Measurements from ENCODE around the gene C13orf42. TPM values are rescaled to one million over a fixed set of nuclear protein-coding genes. Genes with fewer than 3 reads are reported as not detected.
A peak's percentile ranks its signal among the peaks of the same experiment; 100 is the strongest.

The C13orf42 gene
- total and polyA plus RNA-seq, 2 experiments from 2014 or later = 9.4 to 96.5 TPM

DNA sequence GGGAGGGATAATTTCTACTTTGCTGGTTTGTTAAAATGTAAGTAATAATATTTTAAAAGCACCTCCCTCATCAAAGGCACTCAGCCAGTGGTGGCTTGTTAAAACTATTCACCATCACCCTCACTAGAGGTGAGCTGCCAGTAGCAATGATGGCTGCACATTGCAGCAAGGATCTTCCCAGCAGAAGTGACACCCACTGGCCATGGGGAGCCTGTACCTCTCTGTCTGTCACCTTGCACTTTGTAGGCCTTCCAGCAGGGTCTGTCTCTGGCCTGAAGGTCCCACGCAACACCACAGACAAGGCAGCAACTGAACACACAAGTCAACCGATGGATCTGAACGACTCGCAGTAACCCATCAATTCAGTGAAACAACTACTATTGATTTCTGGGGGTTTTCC, 47.3 kb upstream of the C13orf42 start (continued):
- TF ChIP-seq ZNF462 (CRISPR knock-in tag; IDR thresholded peaks at IDR 0.05) = 0 out of 2 replicates have a peak, but pooled peaks have one; percentile 17
- TF ChIP-seq POLR2AphosphoS5 (IDR thresholded peaks at IDR 0.05; ENCODE audit: low read depth) = no peak

GRCh38 chr13:51156648-51157047, 45.6 kb upstream of the C13orf42 start:
- H3K79me2 ChIP-seq (replicated peaks; ENCODE audit: insufficient read depth) = peaks cover 42% of the 10 kb centered on the region
- H4K20me1 ChIP-seq (replicated peaks; ENCODE audit: insufficient read depth) = no peaks in the 10 kb centered on the region
- ATAC-seq = no peak
- Mint-ChIP-seq H3K27ac (no peak overlapping the region), H3K4me1 (peaks cover 62% of the 10 kb centered on the region), H3K27me3 (ENCODE audit: insufficient read depth, low read depth, poor library complexity) (peaks cover 4% of the 10 kb centered on the region), H3K9me3 (0 out of 3 replicates have a peak, but pooled peaks cover under 1% of the 10 kb centered on the region), H3K36me3 (ENCODE audit: low read depth) (peaks cover 23% of the 10 kb centered on the region), H3K4me3 (no peak overlapping the region)
- no peaks in the 10 kb centered on the region for H3K27me3 ChIP-seq (ENCODE audit: insufficient read depth)
- no peak for TF ChIP-seq POLR2AphosphoS5 (IDR thresholded peaks at IDR 0.05; ENCODE audit: low read depth)
- TF ChIP-seq NANOG (IDR thresholded peaks at IDR 0.05; ENCODE audit: borderline replicate concordance) = no peak
- no peak for TF ChIP-seq STAT1 (IDR thresholded peaks at IDR 0.05; ENCODE audit: unreplicated experiment)
- no peak for TF ChIP-seq EZH2 (IDR thresholded peaks at IDR 0.05; ENCODE audit: low read depth, unreplicated experiment)
- no peak for TF ChIP-seq ZNF331 (CRISPR knock-in tag; IDR thresholded peaks at IDR 0.05; ENCODE audit: low read depth)
- TF ChIP-seq ZNF114 (CRISPR knock-in tag; IDR thresholded peaks at IDR 0.05) = no peak
- TF ChIP-seq CREB1 (CRISPR knock-in tag; IDR thresholded peaks at IDR 0.05; ENCODE audit: low read depth) = no peak
- no peaks in the 10 kb centered on the region for H3K36me3 ChIP-seq (ENCODE audit: insufficient read depth)
- H3K9me2 ChIP-seq (ENCODE audit: insufficient read depth) = peaks cover 5% of the 10 kb centered on the region; the same call in 1 of the 2 replicates
- no peak overlapping the region for H2AFZ ChIP-seq
- DNase-seq (ENCODE audit: low spot score) = no peak
- H3K4me2 ChIP-seq = peak overlapping the region; percentile 52; the same call in 1 of the 2 replicates
- peaks cover 59% of the 10 kb centered on the region for H3K4me1 ChIP-seq (ENCODE audit: insufficient read depth)
- H3K27ac ChIP-seq (ENCODE audit: low read depth) = no peak overlapping the region
- H3F3A ChIP-seq (replicated peaks; ENCODE audit: low read depth) = peaks cover 7% of the 10 kb centered on the region; the same call in 1 of the 2 replicates
- H3K4me3 ChIP-seq = no peak overlapping the region

Data from GM23338 (cell line).